ENCODE results near the gene PMEPA1.

DNA sequence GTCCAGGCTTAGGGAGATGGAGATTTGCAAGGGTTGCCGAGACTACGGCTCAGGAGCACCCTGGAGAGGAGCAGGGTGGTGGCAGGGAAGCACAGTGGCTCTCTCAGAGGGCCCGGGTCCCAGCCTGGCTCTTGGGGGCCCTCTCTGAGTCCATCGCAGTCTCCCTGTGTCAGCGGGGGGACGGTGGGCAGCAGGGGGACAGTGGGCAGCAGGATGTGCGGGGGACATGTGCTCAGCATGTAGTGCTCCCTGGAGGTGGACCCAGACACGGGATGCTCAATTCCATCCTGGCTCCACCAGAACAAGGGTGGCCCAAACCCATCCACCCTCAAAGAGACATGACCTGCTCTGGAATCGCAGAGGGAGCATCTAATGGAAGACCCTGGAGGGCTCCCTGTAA, 46.6 kb downstream of the PMEPA1 start:
- TF ChIP-seq, protein P1, sequence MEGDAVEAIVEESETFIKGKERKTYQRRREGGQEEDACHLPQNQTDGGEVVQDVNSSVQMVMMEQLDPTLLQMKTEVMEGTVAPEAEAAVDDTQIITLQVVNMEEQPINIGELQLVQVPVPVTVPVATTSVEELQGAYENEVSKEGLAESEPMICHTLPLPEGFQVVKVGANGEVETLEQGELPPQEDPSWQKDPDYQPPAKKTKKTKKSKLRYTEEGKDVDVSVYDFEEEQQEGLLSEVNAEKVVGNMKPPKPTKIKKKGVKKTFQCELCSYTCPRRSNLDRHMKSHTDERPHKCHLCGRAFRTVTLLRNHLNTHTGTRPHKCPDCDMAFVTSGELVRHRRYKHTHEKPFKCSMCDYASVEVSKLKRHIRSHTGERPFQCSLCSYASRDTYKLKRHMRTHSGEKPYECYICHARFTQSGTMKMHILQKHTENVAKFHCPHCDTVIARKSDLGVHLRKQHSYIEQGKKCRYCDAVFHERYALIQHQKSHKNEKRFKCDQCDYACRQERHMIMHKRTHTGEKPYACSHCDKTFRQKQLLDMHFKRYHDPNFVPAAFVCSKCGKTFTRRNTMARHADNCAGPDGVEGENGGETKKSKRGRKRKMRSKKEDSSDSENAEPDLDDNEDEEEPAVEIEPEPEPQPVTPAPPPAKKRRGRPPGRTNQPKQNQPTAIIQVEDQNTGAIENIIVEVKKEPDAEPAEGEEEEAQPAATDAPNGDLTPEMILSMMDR (IDR thresholded peaks at IDR 0.05; ENCODE audit: insufficient read depth, low read depth, low read length) = no peak
- no peak for TF ChIP-seq EZH2 (IDR thresholded peaks at IDR 0.05; ENCODE audit: insufficient read depth, low read length)
